H1 (cell line): ENCODE results near the gene P2RX7. TPM values are rescaled to one million over a fixed set of nuclear protein-coding genes. Genes with fewer than 3 reads are reported as not detected.

Source experiments
- CTCF ChIA-PET: fragments of 300-600 bp; sonication (Branson Sonifier 250); formaldehyde crosslinking; loops from one replicate; lab custom pipeline; 2021; ENCODE audit not compliant: partially characterized antibody; lab: Charles Lee
- POLR2A ChIA-PET: fragments of 300-600 bp; sonication (Branson Sonifier 250); formaldehyde crosslinking; loops from one replicate; lab custom pipeline; 2021; ENCODE audit warnings: inconsistent platforms; ENCODE audit not compliant: partially characterized antibody; lab: Charles Lee
- DNase-seq, 2 experiments: peaks; one replicate each; pipeline versions ENCODE4 v3.0.0 to v3.0.0-alpha.2; 2010 to 2022; ENCODE audit warnings: low spot score in 2 of 2, low read depth in 1 of 2, mixed read lengths in 1 of 2
- FAIRE-seq: peaks from 2 replicates; lab custom pipeline; 2011; peaks lifted over from hg19 to GRCh38; lab: Jason Lieb, UNC
- H2AFZ ChIP-seq: 2 replicates; pipeline ENCODE4 v1.8.1; 2012; ENCODE audit warnings: low read length, inconsistent platforms
- H2AK5ac ChIP-seq: 2 replicates; pipeline ENCODE4 v1.6.1; 2013; ENCODE audit warnings: low read depth, low read length
- H2BK120ac ChIP-seq: replicated peaks from 2 replicates; pipeline ENCODE3; 2013; ENCODE audit warnings: low read depth, low read length, inconsistent platforms
- H2BK12ac ChIP-seq: 2 replicates; pipeline ENCODE4 v1.6.1; 2013; ENCODE audit warnings: low read depth, low read length
- H2BK15ac ChIP-seq: 2 replicates; pipeline ENCODE4 v1.6.1; 2013; ENCODE audit warnings: low read length
- H2BK20ac ChIP-seq: 2 replicates; pipeline ENCODE4 v1.6.1; 2013; ENCODE audit warnings: low read length
- H2BK5ac ChIP-seq: 2 replicates; pipeline ENCODE4 v1.6.1; 2013; ENCODE audit warnings: low read depth, low read length
- H3K14ac ChIP-seq: 2 replicates; pipeline ENCODE4 v1.6.1; 2013; ENCODE audit warnings: inconsistent platforms; ENCODE audit not compliant: insufficient read length
- H3K18ac ChIP-seq: 2 replicates; pipeline ENCODE4 v1.6.1; 2013; ENCODE audit warnings: low read length; ENCODE audit errors: extremely low read depth
- H3K23ac ChIP-seq: 2 replicates; pipeline ENCODE4 v1.6.1; 2013; ENCODE audit warnings: inconsistent platforms; ENCODE audit not compliant: insufficient read length
- H3K23me2 ChIP-seq: 2 replicates; pipeline ENCODE4 v1.6.1; 2013; ENCODE audit warnings: low read depth, low read length
- H3K27ac ChIP-seq: 2 replicates; pipeline ENCODE4 v1.6.1; 2011; ENCODE audit warnings: low read depth, low read length, inconsistent platforms
- H3K27me3 ChIP-seq, 4 experiments: replicated peaks in 1 of 4; 1 replicate in 1 of 4; 2 replicates in 3 of 4; pipeline versions ENCODE4 v1.6.1 to v1.8.1; 2011 to 2013; ENCODE audit warnings: low read length in 3 of 4, mild to moderate bottlenecking in 3 of 4, inconsistent platforms in 2 of 4, mixed read lengths in 2 of 4, moderate library complexity in 1 of 4; ENCODE audit not compliant: control insufficient read depth in 3 of 4, insufficient read depth in 3 of 4; ENCODE audit errors: extremely low read depth in 1 of 4
- H3K36me3 ChIP-seq, 4 experiments: 2 replicates each; pipeline versions ENCODE4 v1.6.1 to v1.8.1; 2011 to 2013; ENCODE audit warnings: mild to moderate bottlenecking in 4 of 4, low read length in 3 of 4, moderate library complexity in 2 of 4, control low read depth in 1 of 4, inconsistent platforms in 1 of 4; ENCODE audit not compliant: insufficient read depth in 4 of 4, control insufficient read depth in 2 of 4
- H3K4ac ChIP-seq: replicated peaks from 2 replicates; pipeline ENCODE3; 2013; ENCODE audit warnings: low read length, low read depth, mixed read lengths, inconsistent platforms; ENCODE audit not compliant: insufficient read length
- H3K4me1 ChIP-seq, 4 experiments: replicated peaks in 1 of 4; 1 replicate in 1 of 4; 2 replicates in 3 of 4; pipeline versions ENCODE4 v1.6.1 to v1.8.1; 2011 to 2013; ENCODE audit warnings: low read length in 3 of 4, inconsistent platforms in 2 of 4, mixed read lengths in 1 of 4; ENCODE audit not compliant: insufficient read depth in 4 of 4, control insufficient read depth in 3 of 4
- H3K4me2 ChIP-seq, 2 experiments: 2 replicates each; pipeline versions ENCODE4 v1.6.1 to v1.8.1; 2011 to 2013; ENCODE audit warnings: low read depth in 2 of 2, low read length in 2 of 2, control low read depth in 1 of 2, inconsistent platforms in 1 of 2, mild to moderate bottlenecking in 1 of 2; ENCODE audit not compliant: insufficient read depth in 1 of 2
- H3K4me3 ChIP-seq, 4 experiments: fragments of 200-600, 300-600 bp in 1 of 4; sonication (generic), shearing (Covaris generic), sonication (Bioruptor Twin) in 1 of 4; 2 replicates each; pipeline versions ENCODE4 v1.5.1 to v1.8.1; 2011 to 2016; ENCODE audit warnings: low read length in 4 of 4, low read depth in 3 of 4, control low read depth in 2 of 4, inconsistent platforms in 2 of 4, mild to moderate bottlenecking in 2 of 4, mixed read lengths in 1 of 4, moderate library complexity in 1 of 4; ENCODE audit not compliant: insufficient read depth in 2 of 4; ENCODE audit errors: extremely low read depth in 1 of 4
- H3K56ac ChIP-seq: replicated peaks from 2 replicates; pipeline ENCODE3; 2013; ENCODE audit warnings: low read depth, mild to moderate bottlenecking, mixed read lengths, low read length, inconsistent platforms; ENCODE audit not compliant: insufficient read length
- H3K79me1 ChIP-seq: 2 replicates; pipeline ENCODE4 v1.6.1; 2013; ENCODE audit warnings: low read depth, low read length, control low read depth
- H3K79me2 ChIP-seq, 2 experiments: 2 replicates each; pipeline versions ENCODE4 v1.6.1 to v1.8.1; 2012 to 2013; ENCODE audit warnings: low read length in 2 of 2, mild to moderate bottlenecking in 2 of 2, inconsistent platforms in 1 of 2; ENCODE audit not compliant: insufficient read depth in 2 of 2, control insufficient read depth in 1 of 2
- H3K9ac ChIP-seq, 4 experiments: replicated peaks in 1 of 4; 1 replicate in 1 of 4; 2 replicates in 3 of 4; pipeline versions ENCODE4 v1.6.1 to v1.8.1; 2011 to 2013; ENCODE audit warnings: low read depth in 3 of 4, low read length in 3 of 4, control low read depth in 2 of 4, mild to moderate bottlenecking in 2 of 4, moderate library complexity in 2 of 4, inconsistent platforms in 1 of 4; ENCODE audit errors: extremely low read depth in 1 of 4
- H3K9me3 ChIP-seq, 2 experiments: 2 replicates each; pipeline versions ENCODE4 v1.6.1 to v1.8.1; 2012 to 2013; ENCODE audit warnings: mild to moderate bottlenecking in 2 of 2, moderate library complexity in 2 of 2, control low read depth in 1 of 2, inconsistent platforms in 1 of 2, low read depth in 1 of 2, low read length in 1 of 2, mixed read lengths in 1 of 2; ENCODE audit not compliant: insufficient read depth in 2 of 2
- H4K20me1 ChIP-seq, 2 experiments: replicated peaks in 1 of 2; 2 replicates each; pipeline versions ENCODE3 to v1.8.1; 2011 to 2013; ENCODE audit warnings: inconsistent platforms in 2 of 2, low read length in 2 of 2, mild to moderate bottlenecking in 1 of 2; ENCODE audit not compliant: insufficient read depth in 2 of 2, control insufficient read depth in 1 of 2
- H4K5ac ChIP-seq: 2 replicates; pipeline ENCODE4 v1.6.1; 2013; ENCODE audit warnings: low read length, low read depth, mixed read lengths, inconsistent platforms; ENCODE audit not compliant: insufficient read length
- H4K8ac ChIP-seq: 2 replicates; pipeline ENCODE4 v1.8.0; 2013; ENCODE audit warnings: mild to moderate bottlenecking, moderate library complexity, low read length, inconsistent platforms; ENCODE audit not compliant: insufficient read depth; ENCODE audit errors: extremely low read depth
- H4K91ac ChIP-seq: replicated peaks from 2 replicates; pipeline ENCODE3; 2013; ENCODE audit warnings: low read length, mixed read lengths, inconsistent platforms; ENCODE audit not compliant: insufficient read length
- CEBPB ChIP-seq: IDR thresholded peaks from 2 replicates; pipeline ENCODE4 v1.6.1; 2012; ENCODE audit warnings: low read depth, low read length
- CTBP2 ChIP-seq: IDR thresholded peaks from 2 replicates; pipeline ENCODE4 v1.7.0; 2011; ENCODE audit warnings: borderline replicate concordance, mild to moderate bottlenecking, moderate library complexity, mixed read lengths, low read length; ENCODE audit not compliant: insufficient read depth, insufficient read length
- FOSL1 ChIP-seq: IDR thresholded peaks from 2 replicates; pipeline ENCODE4 v1.6.1; 2011; ENCODE audit warnings: mild to moderate bottlenecking, low read depth, low read length, moderate library complexity; ENCODE audit not compliant: insufficient read depth
- JUND ChIP-seq: IDR thresholded peaks from 2 replicates; pipeline ENCODE4 v1.6.1; 2011; ENCODE audit warnings: mild to moderate bottlenecking, improper control_type of control experiment, low read length
- KDM4A ChIP-seq: IDR thresholded peaks from one replicate; pipeline ENCODE4 v1.7.1; 2012; ENCODE audit warnings: low read depth, mild to moderate bottlenecking, moderate library complexity, low read length, inconsistent platforms; ENCODE audit not compliant: severe bottlenecking
- PHF8 ChIP-seq: fragments of 200-600 bp; sonication (generic); conservative IDR thresholded peaks from 2 replicates; pipeline ENCODE4 v1.7.1; 2012; ENCODE audit warnings: low read depth, mild to moderate bottlenecking, inconsistent platforms, low read length, moderate library complexity
- SIRT6 ChIP-seq: IDR thresholded peaks from one replicate; pipeline ENCODE4 v1.7.1; 2012; ENCODE audit warnings: low read length, inconsistent platforms
- SP2 ChIP-seq: IDR thresholded peaks from 2 replicates; pipeline ENCODE4 v1.6.1; 2012; ENCODE audit warnings: mild to moderate bottlenecking, low read length, inconsistent platforms
- SP4 ChIP-seq: IDR thresholded peaks from 2 replicates; pipeline ENCODE4 v1.6.1; 2012; ENCODE audit warnings: low read length, inconsistent platforms
- TAF7 ChIP-seq: optimal IDR thresholded peaks from 2 replicates; pipeline ENCODE3; 2011; ENCODE audit warnings: low read depth, mild to moderate bottlenecking, inconsistent platforms, low read length, moderate library complexity, borderline replicate concordance
- WGBS, 2 experiments: shearing (Covaris generic) in 1 of 2; methylation state at CpG; one replicate each; pipeline versions ENCODE4 v1.1.6 to v1.1.7; 2013 to 2015; ENCODE audit warnings: low lambda C conversion rate in 2 of 2, mixed read lengths in 2 of 2, inconsistent platforms in 1 of 2, low coverage in 1 of 2, missing lambda C conversion rate in 1 of 2; ENCODE audit not compliant: insufficient replicate concordance in 2 of 2, insufficient coverage in 1 of 2, insufficient read length in 1 of 2; ENCODE audit errors: extremely low coverage in 1 of 2, missing lambda C conversion rate in 1 of 2; 5-methylcytosine and 5-hydroxymethylcytosine counted together
- polyA plus RNA-seq, 7 experiments: library from polyadenylated mRNA; depleted of rRNA in 3 of 7; stranded (reverse) in 5 of 7; unstranded in 2 of 7; fragments of >200 nt in 5 of 7; fragments of 200-250 nt in 2 of 7; gene quantifications; 1 replicate in 5 of 7; 2 replicates in 1 of 7; 4 replicates in 1 of 7; pipeline versions ENCODE4 v1.2.1 to v1.2.3, GENCODE V29; 2011 to 2013; ENCODE audit warnings: missing spikeins in 2 of 7, mixed read lengths in 2 of 7
- total RNA-seq: library from RNA; stranded (reverse); fragmentation: NEBNext Ultra II Directional; extraction: Animal tissue kit (Norgen Biotek cat#: 25700); gene quantifications from 2 replicates; pipeline ENCODE4 v1.2.1, GENCODE V29; 2021

The P2RX7 gene
- total and polyA plus RNA-seq, 2 of the 8 experiments (the other 6 are each of a cell fraction or from before 2014, with no cell fraction given): 0.38 to 0.56 TPM

DNA sequence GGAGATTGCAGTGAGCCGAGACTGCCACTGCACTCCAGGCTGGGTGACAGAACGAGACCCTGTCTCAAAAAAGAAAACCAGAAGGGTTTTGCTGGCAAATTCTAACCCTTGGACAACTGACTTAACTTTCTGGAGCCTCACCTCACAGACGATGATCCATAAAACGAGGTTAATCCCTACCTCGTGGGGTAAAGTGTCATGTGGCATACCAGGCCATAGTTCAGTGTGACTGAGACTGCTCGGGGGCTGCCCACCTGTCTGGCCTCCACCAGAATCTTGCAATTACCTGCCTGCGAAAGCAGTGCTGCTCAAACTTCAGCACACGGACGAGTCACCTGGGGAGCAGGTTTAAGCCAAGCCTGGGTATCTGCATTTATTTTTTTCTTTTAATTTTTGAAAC lies 104.1 kb downstream of the P2RX7 start:
- no peak overlapping the region for H3K9ac ChIP-seq
- no peak for TF ChIP-seq FOSL1
- no peak for TF ChIP-seq PHF8
- TF ChIP-seq TAF7: no peak
- no peak for TF ChIP-seq SP4
- no peak for TF ChIP-seq CEBPB
- TF ChIP-seq SP2: no peak
- TF ChIP-seq KDM4A: no peak
- no peak for TF ChIP-seq CTBP2
- TF ChIP-seq SIRT6: no peak
- no peak for TF ChIP-seq JUND
- no peak overlapping the region for H2BK20ac ChIP-seq
- no peak overlapping the region for H2BK12ac ChIP-seq
- H3K79me2 ChIP-seq: no peaks in the 10 kb centered on the region
- no peak overlapping the region for H3K23ac ChIP-seq
- no peak overlapping the region for H4K8ac ChIP-seq
- peaks cover 0 to 16% (median 7%) of the 10 kb centered on the region in 4 experiments; a peak in 6 of 7 replicates for H3K4me1 ChIP-seq
- H3K27me3 ChIP-seq: no peaks in the 10 kb centered on the region
- no peak overlapping the region for H2BK5ac ChIP-seq
- no peak overlapping the region for H2BK15ac ChIP-seq
- peaks cover 0 to 2% of the 10 kb centered on the region in 2 experiments for H4K20me1 ChIP-seq
- no peak overlapping the region for H3K4ac ChIP-seq
- ChIA-PET POLR2A (no interaction called here), CTCF (no interaction called here)
- no peak overlapping the region for H2AK5ac ChIP-seq
- H4K5ac ChIP-seq: no peak overlapping the region
- H3K4me3 ChIP-seq: no peak overlapping the region
- WGBS, 2 experiments: 89% methylated on average over 9 of the region's 9 CpGs; no CpG with 5 or more reads in 1 of the 2 experiments
- no peaks in the 10 kb centered on the region for H3K23me2 ChIP-seq
- no peak overlapping the region for H3K56ac ChIP-seq
- H3K27ac ChIP-seq: no peak overlapping the region
- no peak overlapping the region for H2BK120ac ChIP-seq
- H3K36me3 ChIP-seq: peaks cover 0 to 7% (median 0%) of the 10 kb centered on the region in 4 experiments; a peak in 2 of 8 replicates
- FAIRE-seq (no peak), DNase-seq (no peak)
- no peak overlapping the region for H4K91ac ChIP-seq
- H3K4me2 ChIP-seq: no peak overlapping the region
- H2AFZ ChIP-seq: no peak overlapping the region
- no peak overlapping the region for H3K18ac ChIP-seq
- no peaks in the 10 kb centered on the region for H3K79me1 ChIP-seq
- H3K9me3 ChIP-seq: no peaks in the 10 kb centered on the region
- no peak overlapping the region for H3K14ac ChIP-seq
